HG02870 (cell line): Measurements from ENCODE around the gene ARSG.
A peak's percentile ranks its signal among the peaks of the same experiment; 100 is the strongest.
"Not testable (repeated sequence)": the region's sequence is repeated elsewhere in the genome, so short reads cannot be mapped to it uniquely, and the experiment has no call there.

Experiments used
- ATAC-seq: cut with Tn5 transposase; IDR thresholded peaks from one replicate; pipeline ENCODE4 v1.9.1; 2021; ENCODE audit warnings: mild to moderate bottlenecking, moderate library complexity; ENCODE audit not compliant: unreplicated experiment

Gene ARSG

DNA sequence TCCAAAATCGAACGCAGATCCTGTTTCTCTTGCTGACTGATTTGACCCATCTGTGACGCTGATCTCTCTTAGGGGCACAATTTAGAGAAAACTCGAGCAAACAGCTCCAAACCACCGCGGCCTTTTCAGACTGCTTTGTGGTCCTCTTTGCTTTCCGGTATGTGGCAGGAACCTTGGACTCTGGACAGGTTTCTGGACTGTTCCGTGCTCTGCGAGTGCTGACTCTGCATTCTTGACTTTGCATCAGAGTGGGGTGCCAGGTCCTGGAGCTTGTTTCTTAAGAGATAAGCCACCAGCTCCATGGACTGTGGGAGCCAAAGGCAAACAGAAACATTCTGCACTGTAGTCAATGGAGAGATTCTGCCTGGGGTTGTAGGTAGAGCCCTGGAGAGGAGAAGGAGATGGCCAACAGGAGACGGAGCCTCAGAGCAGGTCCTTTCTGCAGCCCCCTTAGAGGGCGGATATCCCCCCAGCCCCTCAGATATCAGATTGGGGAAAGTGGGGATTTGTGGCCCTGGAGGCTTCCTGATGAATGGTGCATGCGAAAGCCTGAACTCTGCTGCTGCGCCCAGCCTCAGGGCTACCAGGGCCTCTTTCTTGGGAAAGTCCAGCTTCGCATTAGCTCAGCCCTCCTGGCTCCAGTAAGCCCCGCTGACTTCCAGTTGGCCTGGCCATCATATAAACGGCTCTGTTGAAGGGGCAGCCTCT lies 100.4 kb downstream of the ARSG start:
- no peak for ATAC-seq

DNA sequence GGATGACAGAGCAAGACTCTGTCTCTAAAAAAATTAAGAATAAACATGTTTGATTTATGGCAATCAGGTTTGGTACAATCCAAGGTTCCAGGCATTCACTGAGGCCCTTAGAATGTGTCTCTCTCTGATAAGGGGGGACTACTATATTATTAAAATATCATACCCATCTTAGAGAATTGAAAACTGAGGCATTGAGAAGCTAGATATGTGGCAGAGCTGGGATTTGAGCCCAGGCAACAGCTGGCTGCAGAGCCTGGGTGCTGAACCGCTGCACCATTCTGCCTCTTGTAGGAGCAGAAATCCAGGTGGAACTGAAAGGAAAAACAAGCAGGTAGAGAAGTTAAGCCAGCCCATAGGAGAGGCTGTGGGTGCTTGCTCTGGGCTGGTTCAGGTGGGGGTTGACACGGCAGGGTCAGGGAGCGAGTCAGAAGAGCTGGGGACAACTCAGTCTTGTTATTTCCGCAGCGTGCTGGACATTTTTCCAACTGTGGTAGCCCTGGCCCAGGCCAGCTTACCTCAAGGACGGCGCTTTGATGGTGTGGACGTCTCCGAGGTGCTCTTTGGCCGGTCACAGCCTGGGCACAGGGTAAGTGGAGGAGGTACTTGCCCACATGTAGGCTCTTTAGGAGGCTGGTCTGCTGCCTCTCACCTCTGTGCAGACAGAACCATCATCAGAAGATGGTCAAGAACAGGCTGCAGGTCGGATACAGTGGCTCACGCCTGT lies 103.5 kb downstream of the ARSG start:
- ATAC-seq = no peak

DNA sequence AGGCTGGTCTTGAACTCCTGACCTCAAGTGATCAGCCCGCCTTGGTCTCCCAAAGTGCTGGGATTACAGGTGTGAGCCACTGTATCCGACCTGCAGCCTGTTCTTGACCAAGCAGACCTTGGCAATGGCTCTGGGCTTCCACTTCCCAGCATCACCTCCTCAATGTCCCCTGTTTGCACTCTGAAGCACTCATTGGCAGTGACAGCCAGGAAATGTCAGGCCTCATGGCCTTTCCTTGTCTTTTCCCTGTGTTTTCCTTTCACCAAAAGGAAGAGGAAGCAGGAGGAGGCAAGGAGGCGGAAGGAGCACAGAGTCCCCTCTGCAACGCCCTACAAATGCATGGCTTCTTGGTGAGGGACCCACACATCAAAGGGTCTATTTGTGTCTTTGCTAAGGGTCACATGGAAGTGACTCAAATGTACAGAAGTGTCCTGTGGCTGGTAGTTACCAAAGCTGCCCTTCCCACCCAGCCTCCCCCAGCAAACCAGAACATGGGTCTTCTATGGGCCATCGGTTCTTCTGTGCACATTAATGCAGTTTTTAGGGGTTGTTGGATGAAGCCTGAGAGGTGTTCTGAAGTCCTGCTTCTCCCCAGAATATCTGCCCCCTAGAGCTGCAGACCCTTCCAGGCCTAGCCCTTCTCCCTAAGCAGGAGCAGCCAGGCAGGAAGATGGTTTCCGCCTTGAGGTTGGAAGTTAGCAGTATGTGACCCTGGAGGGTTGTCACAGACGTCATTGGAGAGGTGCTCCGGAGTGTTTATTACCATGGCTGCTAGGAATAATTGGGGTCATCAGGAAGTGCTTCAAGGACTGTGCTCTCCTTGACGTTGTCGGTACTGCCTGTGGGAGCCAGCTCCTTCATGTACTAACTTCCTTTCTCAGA lies 105.2 kb downstream of the ARSG start:
- ATAC-seq = no peak

DNA sequence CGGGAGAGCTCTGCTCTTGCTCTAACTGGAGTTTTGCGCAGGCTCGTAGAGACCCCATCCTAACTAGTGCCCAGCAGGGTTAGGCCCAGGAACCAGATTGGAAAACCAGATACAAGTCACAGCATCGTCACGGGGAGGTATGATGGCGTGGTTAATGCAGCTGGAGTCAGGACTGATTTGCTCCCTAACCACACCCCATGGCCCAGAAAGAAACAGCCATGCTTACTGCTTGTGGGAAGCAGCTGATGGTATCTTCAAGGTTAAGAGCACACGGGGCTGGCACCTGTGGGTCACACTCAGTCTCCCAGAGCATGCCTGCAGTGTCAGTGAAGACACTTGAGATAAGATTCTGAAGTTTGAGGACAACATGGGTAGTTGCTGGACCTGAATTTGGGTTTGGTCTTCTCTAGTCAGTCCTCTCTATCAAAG lies 105.8 kb downstream of the ARSG start:
- no peak for ATAC-seq

DNA sequence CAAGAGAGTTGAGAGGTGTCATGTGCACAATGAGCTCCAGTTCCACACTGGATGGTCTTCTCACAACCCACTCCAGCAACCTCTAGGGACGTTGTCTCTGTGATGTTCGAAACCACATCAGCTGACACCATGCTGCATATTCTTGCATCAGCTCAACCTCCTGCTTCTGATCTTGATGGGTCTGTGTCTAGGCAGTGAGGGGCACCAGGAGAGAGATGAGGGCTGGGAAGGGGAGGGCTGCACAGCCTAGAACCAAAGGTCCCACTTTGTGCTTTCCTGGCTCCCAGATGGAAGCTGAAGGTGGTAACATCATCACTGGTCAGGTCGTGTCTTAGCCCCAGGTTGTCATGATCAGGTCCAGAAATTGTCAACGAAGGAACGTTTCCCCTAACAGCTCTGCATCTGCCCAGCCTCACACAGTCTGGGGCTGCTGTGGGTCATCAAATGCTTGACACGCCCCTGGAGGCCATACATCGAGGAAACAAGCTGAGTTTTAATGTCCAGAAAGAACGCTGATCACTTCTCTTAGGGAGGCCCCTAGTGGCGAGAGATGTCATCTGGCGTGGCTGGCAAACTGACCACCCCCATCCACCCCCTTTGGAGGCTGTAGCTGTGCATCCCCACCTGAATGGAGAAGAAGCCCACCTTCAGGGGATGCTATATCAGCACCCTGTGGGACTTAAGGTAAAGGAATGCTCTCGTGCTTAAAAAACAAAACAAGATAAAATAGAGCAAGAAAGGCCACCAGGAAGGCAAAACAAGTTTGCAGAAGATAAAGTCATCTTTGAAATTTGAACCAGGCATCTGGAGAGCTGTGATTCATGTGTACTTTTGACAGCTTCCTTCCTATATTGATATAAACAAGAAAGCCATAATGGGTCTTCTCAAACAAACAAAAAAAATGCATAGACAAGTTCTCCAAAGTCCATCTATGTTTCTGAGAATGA lies 107.7 kb downstream of the ARSG start:
- peak; percentile 63 for ATAC-seq

DNA sequence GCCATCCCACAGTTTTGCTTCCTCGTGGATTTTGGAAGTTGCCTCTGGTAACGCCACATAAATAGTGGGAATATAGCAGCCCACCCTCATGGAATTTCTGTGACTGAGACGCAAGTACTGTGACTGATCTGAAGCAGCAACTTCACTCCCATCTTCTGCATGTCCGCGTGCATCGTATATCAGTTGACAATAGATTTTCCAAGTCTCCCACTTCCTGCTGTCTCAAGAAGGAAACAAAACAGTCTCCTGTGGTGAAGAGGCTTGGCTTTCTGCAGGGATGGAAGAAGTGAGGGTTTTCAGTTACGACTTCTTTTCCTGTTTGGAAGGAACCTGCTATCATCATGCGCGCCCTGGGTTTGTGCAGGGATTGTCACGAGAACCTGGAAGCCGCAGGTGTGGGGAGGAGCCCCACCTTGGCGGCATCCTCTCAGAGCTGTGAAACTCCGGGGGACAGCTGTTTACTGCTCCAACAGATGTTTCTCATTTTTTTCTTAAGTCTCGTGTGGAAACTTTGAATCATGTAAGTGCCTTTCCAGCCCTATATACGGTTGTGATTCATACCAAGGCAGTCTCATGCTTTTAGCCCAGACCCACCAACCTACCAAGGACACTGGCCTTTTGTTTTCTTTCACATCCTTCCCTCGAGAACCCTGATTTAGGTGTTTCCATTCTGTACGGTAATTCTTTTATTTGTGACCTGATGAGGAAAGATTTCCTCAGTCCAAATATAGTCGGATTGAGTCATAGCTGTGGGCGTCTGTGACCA lies 108.5 kb downstream of the ARSG start:
- ATAC-seq = peak; percentile 54

DNA sequence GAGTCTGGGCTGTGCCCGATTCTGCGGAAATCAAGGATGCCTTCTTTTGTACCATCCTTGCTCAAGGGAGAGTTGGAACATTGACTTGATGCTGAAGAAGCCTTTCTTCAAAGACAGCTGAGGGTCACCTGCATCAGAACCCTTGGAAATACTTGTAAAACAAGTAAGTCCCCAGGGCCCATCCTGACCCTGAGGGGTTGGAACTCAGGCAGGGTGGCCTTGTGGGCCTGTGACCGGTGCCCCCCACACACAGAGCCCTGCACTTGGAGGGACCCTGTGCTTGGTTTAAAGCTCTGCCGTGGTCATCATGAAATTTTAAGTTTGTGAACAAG lies 109.1 kb downstream of the ARSG start:
- ATAC-seq = no peak

DNA sequence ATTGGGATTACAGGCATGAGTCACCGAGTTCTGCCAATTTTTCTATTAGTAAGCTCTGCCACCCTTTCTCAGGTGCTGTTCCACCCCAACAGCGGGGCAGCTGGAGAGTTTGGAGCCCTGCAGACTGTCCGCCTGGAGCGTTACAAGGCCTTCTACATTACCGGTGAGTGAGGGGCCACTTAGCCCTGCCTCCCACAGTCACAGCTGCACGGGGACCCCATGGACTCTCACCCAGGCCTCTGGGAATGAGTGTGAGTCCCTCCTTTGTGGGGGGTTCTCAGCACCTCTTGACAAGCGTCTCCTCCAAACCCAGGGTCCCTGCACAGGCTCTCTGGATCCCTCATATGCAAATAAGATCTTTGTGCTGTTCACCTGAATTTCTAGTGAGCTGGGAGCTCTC lies 110.0 kb downstream of the ARSG start:
- ATAC-seq = no peak

DNA sequence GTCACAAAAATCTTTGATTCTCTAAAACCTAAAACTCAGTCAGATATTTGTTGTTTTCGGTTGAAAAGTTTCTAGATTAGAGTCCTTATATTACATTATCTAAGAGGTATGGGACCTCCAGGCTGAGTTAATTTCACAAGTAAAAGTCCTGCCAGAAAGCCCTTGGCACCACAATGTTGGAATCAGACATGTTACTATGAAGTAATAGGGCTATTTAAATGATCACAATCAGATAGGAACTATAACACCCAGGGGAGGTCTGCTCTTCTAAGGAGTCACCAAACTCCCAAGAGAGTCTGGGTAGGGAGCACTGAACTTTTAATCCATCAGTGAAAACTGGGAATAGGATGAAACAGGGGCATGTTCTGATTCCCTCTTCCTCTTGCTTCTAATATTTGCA lies 111.8 kb downstream of the ARSG start:
- ATAC-seq = no peak

DNA sequence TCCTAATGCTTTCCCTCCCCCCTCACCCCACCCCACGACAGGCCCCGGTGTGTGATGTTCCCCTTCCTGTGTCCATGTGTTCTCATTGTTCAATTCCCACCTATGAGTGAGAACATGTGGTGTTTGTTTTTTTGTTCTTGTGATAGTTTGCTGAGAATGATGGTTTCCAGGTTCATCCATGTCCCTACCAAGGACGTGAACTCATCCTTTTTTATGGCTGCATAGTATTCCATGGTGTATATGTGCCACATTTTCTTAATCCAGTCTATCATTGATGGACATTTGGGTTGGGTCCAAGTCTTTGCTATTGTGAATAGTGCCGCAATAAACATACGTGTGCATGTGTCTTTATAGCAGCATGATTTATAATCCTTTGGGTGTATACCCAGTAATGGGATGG lies 112.5 kb downstream of the ARSG start:
- ATAC-seq = not testable (repeated sequence)

DNA sequence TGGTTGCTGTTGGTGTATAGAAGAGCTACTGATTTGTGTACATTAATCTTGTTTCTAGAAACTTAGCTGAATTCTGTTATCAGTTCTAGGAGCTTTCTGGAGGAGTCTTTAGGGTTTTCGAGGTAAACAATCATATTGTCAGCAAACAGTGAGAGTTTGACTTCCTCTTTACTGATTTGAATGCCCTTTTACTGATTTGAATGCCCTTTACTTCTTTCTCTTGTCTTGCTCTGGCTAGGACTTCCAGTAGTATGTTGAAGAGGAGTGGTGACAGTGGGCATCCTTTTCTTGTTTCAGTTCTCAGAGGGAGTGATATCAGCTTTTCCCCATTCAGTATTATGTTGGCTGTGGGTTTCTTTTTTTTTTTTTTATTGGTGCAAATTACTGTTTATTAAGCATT lies 116.4 kb downstream of the ARSG start:
- ATAC-seq = not testable (repeated sequence)

DNA sequence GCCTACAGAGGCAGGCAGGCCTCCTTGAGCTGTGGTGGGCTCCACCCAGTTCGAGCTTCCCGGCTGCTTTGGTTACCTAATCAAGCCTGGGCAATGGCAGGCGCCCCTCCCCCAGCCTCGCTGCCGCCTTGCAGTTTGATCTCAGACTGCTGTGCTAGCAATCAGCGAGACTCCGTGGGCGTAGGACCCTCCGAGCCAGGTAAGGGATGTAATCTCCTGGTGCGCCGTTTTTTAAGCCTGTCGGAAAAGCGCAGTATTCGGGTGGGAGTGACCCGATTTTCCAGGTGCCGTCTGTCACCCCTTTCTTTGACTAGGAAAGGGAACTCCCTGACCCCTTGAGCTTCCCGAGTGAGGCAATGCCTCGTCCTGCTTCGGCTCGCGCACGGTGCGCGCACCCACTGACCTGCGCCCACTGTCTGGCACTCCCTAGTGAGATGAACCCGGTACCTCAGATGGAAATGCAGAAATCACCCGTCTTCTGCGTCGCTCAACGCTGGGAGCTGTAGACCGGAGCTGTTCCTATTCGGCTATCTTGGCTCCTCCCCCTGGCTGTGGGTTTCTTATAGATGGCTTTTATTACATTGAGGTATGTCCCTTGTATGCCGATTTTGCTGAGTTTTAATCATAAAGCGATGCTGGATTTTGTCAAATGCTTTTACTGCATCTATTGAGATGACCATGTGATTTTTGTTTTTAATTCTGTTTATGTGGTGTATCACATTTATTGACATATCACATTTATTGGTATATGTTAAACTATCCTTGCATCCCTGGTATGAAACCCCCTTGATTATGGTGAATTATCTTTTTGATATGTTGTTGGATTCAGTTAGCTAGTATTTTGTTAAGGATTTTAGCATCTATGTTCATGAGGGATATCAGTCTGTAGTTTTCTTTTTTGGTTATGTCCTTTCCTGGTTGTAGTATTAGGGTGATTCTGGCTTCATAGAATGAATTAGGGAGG lies 122.6 kb downstream of the ARSG start:
- not testable (repeated sequence) for ATAC-seq

DNA sequence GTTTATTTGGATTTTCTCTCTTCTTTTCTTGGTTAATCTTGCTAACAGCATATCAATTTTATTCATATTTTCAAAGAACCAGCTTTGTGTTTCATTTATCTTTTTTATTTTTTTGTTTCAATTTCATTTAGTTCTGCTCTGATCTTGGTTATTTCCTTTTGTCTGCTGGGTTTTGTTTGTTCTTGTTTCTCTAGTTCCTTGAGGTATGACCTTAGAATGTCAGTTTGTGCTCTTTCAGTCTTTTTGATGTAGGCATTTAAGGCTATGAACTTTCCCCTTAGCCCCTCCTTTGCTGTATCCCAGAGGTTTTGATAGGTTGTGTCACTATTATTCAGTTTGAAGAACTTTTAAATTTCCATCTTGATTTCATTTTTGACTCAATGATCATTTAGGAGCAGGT lies 123.6 kb downstream of the ARSG start:
- ATAC-seq = not testable (repeated sequence)

DNA sequence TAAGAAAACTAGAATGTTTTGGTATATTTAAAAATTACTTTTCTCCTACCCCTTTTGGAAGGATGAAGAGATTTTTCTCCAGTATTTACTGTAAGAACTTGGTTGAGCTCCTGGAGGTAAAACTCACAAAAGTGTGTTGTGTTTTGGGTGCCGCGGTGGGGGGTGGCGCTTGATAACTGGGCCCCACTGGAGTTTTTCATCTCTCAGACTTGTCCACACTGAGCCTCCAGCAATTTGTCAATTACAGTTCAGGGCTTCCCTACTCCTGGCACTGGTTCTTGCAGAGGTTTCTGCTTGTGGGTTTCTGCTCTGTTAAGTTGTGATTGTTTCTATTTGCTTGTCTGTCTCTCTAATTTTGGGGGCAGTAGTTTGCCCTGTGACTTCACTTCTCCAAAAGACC lies 126.0 kb downstream of the ARSG start:
- no peak for ATAC-seq

DNA sequence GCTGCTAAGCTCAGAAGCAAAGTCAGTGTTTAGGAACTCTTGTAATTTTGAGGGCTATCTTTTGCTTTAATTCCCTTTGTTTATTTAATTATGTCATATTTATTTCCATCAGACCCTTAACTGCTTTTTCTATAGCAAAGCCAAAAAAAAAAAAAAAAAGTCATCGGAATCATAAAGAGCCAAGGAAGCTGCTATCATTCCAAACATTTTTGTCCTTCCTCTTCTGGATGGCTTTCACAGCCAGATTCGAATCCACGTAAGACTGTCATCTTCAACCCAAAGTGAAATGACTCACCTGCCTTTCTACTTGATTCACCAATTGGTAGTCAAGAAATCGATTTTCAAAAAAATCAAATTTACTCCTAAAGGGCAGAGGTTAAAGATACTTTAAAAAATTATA lies 127.6 kb downstream of the ARSG start:
- no peak for ATAC-seq

DNA sequence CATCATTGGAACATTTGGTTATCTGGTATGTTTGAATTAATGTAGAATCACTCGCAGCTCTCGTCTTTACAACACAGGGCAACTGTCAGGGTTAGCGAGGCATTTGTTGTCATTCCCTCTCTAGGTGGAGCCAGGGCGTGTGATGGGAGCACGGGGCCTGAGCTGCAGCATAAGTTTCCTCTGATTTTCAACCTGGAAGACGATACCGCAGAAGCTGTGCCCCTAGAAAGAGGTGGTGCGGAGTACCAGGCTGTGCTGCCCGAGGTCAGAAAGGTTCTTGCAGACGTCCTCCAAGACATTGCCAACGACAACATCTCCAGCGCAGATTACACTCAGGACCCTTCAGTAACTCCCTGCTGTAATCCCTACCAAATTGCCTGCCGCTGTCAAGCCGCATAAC lies 128.8 kb downstream of the ARSG start:
- ATAC-seq = no peak

DNA sequence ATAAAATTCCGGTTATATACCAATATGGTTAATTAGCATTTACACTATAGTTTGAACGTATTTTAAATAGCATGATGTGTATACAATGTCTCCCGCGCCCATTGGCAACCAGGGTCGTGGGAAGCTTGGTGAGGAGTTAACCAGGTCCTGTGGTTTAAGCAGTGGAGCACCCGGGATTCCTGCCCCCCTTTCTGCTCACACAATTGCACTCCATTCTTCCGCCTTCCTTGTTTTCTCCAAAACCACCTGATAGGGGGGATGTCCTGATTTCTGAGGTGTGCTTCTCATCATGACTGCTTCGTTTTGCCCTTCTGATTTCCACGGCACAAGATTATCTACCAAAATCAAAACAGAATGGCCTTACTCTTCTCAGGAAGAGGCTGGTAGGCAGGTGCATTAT lies 130.2 kb downstream of the ARSG start:
- ATAC-seq = no peak

DNA sequence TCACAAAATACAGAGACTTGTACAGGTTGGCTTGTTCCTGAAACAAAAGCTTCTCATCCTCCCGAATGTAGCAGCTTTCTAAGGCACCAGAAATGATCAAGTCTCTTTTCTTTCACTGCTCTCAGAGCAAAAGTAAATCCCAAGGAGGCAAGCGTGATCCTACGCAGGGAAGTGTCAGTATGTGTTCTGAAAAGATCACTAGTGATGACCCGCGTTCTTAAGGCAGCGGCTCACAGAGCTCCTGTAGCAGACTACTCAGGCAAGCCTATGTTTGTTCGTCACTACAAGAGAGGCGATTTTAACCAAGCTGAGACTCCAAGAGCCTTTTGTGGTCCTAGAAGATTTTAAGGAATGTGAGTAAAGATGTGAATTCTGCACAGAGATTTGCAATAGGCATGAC lies 131.5 kb downstream of the ARSG start:
- ATAC-seq = no peak

DNA sequence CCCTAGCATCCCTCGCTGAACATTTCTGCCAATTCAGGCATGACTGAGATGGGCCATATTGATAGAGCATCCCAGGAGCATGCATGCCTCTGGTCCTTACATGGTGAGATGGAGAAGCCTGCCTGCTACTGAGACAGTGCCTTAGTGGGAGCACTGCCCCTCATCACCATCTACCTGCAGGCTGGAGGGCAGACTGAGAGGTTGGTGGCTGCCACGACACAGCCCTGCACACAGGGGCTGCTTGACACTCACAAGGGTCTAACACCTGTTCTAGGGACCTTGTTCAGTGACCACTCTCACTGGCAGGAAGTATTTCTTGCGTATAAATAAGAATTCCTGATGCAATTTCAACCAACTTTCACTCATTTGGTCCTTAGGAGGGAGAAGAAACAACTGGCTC lies 132.0 kb downstream of the ARSG start:
- ATAC-seq = no peak
